ENCODE results near the gene EIF4EBP2.

Gene EIF4EBP2

GRCh38 chr10:70461397-70462348, 57.7 kb downstream of the EIF4EBP2 start:
- DNase-seq (ENCODE audit: insufficient read length, low spot score): peak; percentile 71

DNA sequence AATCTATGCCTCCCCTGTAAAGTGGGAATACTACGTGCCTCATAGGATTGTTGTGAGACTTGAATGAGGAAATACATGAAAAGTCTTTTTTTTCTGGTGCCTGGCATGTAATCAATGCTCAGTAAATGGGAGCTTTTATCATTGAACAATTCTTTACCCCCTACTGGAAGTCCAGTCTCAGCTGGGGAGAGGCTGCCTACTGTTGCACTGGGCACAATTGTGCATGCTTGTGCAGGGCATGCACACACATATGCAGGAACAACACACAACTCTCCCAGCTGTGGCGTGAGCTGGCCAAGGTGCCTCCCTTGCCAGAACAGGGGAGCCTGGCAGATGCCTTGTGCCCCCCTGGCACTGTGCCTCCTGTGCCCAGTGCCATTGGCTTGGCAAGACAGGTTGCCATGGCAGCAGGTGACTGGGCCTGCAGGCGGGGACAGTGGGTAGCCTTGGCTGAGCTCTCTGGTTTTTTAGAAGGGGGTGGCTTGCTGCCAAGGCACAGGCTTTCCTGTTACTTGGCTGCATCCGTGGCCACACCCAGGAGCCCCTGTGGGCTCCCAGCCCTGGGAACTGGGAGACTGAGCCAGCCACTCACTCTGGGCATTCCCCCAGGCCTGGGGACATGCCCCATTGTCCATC, 58.5 kb downstream of the EIF4EBP2 start:
- TF ChIP-seq, protein P1, sequence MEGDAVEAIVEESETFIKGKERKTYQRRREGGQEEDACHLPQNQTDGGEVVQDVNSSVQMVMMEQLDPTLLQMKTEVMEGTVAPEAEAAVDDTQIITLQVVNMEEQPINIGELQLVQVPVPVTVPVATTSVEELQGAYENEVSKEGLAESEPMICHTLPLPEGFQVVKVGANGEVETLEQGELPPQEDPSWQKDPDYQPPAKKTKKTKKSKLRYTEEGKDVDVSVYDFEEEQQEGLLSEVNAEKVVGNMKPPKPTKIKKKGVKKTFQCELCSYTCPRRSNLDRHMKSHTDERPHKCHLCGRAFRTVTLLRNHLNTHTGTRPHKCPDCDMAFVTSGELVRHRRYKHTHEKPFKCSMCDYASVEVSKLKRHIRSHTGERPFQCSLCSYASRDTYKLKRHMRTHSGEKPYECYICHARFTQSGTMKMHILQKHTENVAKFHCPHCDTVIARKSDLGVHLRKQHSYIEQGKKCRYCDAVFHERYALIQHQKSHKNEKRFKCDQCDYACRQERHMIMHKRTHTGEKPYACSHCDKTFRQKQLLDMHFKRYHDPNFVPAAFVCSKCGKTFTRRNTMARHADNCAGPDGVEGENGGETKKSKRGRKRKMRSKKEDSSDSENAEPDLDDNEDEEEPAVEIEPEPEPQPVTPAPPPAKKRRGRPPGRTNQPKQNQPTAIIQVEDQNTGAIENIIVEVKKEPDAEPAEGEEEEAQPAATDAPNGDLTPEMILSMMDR (IDR thresholded peaks at IDR 0.05; ENCODE audit: insufficient read depth, missing control alignments): no peak
- FAIRE-seq (no peak), DNase-seq (ENCODE audit: insufficient read length, low spot score) (no peak)

More at GRCh38 chr10:70461397-70462348, 57.7 kb downstream of the EIF4EBP2 start:
- FAIRE-seq: no peak
- TF ChIP-seq, protein P1 (IDR thresholded peaks at IDR 0.05; ENCODE audit: insufficient read depth, missing control alignments): peak; percentile 76

DNA sequence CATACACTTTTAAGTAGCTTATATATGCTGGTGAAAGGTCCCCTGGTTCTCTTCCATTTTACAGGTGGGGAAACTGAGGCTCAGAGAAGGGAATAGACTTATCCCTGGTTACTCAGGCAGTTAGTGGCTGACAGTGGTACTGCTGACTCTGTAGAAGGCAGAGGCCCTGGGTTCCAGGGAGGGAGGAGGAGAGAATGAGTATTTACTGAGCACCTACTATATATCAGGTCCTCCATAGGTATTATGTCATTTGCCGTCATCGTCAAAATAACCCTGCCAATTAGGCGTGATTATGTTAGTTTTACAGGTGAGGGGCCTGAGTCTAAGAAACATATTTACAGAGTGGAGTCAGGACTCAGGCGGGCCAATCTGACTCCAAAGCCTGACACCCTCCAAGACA, 61.3 kb downstream of the EIF4EBP2 start:
- TF ChIP-seq, protein P1 (IDR thresholded peaks at IDR 0.05; ENCODE audit: insufficient read depth, missing control alignments): no peak
- FAIRE-seq (no peak), DNase-seq (ENCODE audit: insufficient read length, low spot score) (no peak)

- TF ChIP-seq, protein P1 (IDR thresholded peaks at IDR 0.05; ENCODE audit: insufficient read depth, missing control alignments): no peak
- FAIRE-seq (no peak), DNase-seq (ENCODE audit: insufficient read length, low spot score) (no peak)
These were observed 61.9 kb downstream of the EIF4EBP2 start for GRCh38 chr10:70465832-70466231.

- FAIRE-seq (no peak), DNase-seq (ENCODE audit: insufficient read length, low spot score) (no peak)
- TF ChIP-seq, protein P1 (IDR thresholded peaks at IDR 0.05; ENCODE audit: insufficient read depth, missing control alignments): no peak
These were observed 63.0 kb downstream of the EIF4EBP2 start for GRCh38 chr10:70466951-70467350.

DNA sequence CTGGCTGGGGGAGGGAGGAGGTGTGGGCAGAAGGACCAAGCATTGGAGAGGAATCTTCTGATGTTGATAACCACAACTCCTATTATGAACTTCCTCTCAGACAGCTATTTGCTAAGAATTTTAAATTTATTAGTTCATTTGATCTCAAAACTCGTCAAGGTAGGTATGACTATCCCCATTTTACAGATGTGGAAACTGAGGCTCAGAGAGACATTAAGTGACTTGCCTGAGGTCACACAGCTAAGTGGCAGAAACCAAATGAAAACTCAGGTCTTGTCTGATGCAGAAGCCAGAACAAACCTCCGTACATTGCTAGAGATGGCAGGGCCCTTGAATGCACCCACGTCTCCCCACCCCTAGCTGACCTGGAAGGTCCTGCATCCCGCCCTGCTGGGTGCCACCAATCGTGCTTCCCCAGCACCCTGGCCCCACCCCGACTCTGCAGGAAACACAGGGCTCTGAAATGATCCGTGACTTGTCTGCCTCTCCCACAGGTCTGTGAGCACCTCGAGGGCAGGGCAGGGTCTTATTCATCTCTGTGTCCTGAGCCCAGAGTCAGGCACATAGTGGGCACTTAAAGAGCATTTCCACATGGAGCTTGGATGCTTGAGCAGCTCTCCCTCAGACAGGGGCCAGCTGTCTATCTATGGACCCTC, 69.0 kb downstream of the EIF4EBP2 start:
- FAIRE-seq (no peak), DNase-seq (ENCODE audit: insufficient read length, low spot score) (no peak)
- TF ChIP-seq, protein P1 (IDR thresholded peaks at IDR 0.05; ENCODE audit: insufficient read depth, missing control alignments): no peak

All from D721Med (cell line).